ENCODE measurements around the gene MYT1. TPM values are rescaled to one million over a fixed set of nuclear protein-coding genes. Genes with fewer than 3 reads are reported as not detected.

MYT1 gene
- total and polyA plus RNA-seq, 2 of the 8 experiments (the other 6 are each of a cell fraction or from before 2014, with no cell fraction given) = 0.63 to 2.0 TPM

- ChIA-PET CTCF (ENCODE audit: partially characterized antibody) (interaction anchor here (0.6 to 10.1 kb wide), 41 partner anchors 9 to 1315 kb away, joined by 3 to 144 read pairs (median 4); partner anchors contain the start of genes C20orf204, LKAAEAR1, NPBWR2 and OGFR), POLR2A (ENCODE audit: partially characterized antibody) (interaction anchor here (1.2 to 1.3 kb wide), 2 partner anchors 36 to 76 kb away, joined by 3 read pairs; partner anchors contain the start of gene LKAAEAR1)
- H2BK20ac ChIP-seq (ENCODE audit: low read length) = no peak overlapping the region
- no peak overlapping the region for H3K4me2 ChIP-seq (ENCODE audit: insufficient read depth in 1 of 2, low read depth in 2 of 2, low read length in 2 of 2)
- no peak overlapping the region for H4K91ac ChIP-seq (replicated peaks; ENCODE audit: insufficient read length, low read length)
- no peaks in the 10 kb centered on the region for H3K79me1 ChIP-seq (ENCODE audit: low read depth, low read length)
- H3K27me3 ChIP-seq (replicated peaks in 1 of 4; ENCODE audit: control insufficient read depth in 3 of 4, extremely low read depth in 1 of 4, insufficient read depth in 3 of 4, low read length in 3 of 4) = no peaks in the 10 kb centered on the region; a peak in 2 of 7 replicates
- no peak overlapping the region for H2BK120ac ChIP-seq (replicated peaks; ENCODE audit: low read depth, low read length)
- no peak overlapping the region for H3K14ac ChIP-seq (ENCODE audit: insufficient read length)
- H4K5ac ChIP-seq (ENCODE audit: insufficient read length, low read depth, low read length) = no peak overlapping the region
- peak in 1 of 2 experiments; percentile 49 for DNase-seq (ENCODE audit: low read depth in 1 of 2, low spot score in 2 of 2)
- no peak overlapping the region for H3K4me3 ChIP-seq (ENCODE audit: extremely low read depth in 1 of 4, insufficient read depth in 2 of 4, low read depth in 3 of 4, low read length in 4 of 4)
- no peaks in the 10 kb centered on the region for H3K9me3 ChIP-seq (ENCODE audit: insufficient read depth in 2 of 2, low read depth in 1 of 2, low read length in 1 of 2)
- H2AK5ac ChIP-seq (ENCODE audit: low read depth, low read length) = no peak overlapping the region
- H3K9ac ChIP-seq (replicated peaks in 1 of 4; ENCODE audit: extremely low read depth in 1 of 4, low read depth in 3 of 4, low read length in 3 of 4) = no peak overlapping the region
- no peak for FAIRE-seq
- H3K56ac ChIP-seq (replicated peaks; ENCODE audit: insufficient read length, low read depth, low read length) = no peak overlapping the region
- H3K4ac ChIP-seq (replicated peaks; ENCODE audit: insufficient read length, low read depth, low read length) = no peak overlapping the region
- no peak overlapping the region for H2BK5ac ChIP-seq (ENCODE audit: low read depth, low read length)
- H3K36me3 ChIP-seq (ENCODE audit: control insufficient read depth in 2 of 4, insufficient read depth in 4 of 4, low read length in 3 of 4) = no peaks in the 10 kb centered on the region
- H3K4me1 ChIP-seq (replicated peaks in 1 of 4; ENCODE audit: control insufficient read depth in 3 of 4, insufficient read depth in 4 of 4, low read length in 3 of 4) = no peaks in the 10 kb centered on the region; a peak in 2 of 7 replicates
- H2AFZ ChIP-seq (ENCODE audit: low read length) = no peak overlapping the region
- no peaks in the 10 kb centered on the region for H4K20me1 ChIP-seq (replicated peaks in 1 of 2; ENCODE audit: control insufficient read depth in 1 of 2, insufficient read depth in 2 of 2, low read length in 2 of 2)
- H3K18ac ChIP-seq (ENCODE audit: extremely low read depth, low read length) = peak overlapping the region; percentile 13; the same call in 1 of the 2 replicates
- peak overlapping the region; percentile 79 for H4K8ac ChIP-seq (ENCODE audit: extremely low read depth, insufficient read depth, low read length)
- peak overlapping the region; percentile 97 for H2BK15ac ChIP-seq (ENCODE audit: low read length)
- WGBS, 2 experiments (ENCODE audit: extremely low coverage in 1 of 2, insufficient coverage in 1 of 2, insufficient read length in 1 of 2, insufficient replicate concordance in 2 of 2, low coverage in 1 of 2, low lambda C conversion rate in 2 of 2, missing lambda C conversion rate in 1 of 2) = 79% methylated on average over 12 of the region's 14 CpGs; no CpG with 5 or more reads in 1 of the 2 experiments
- no peak for TF ChIP-seq ATF3 (IDR thresholded peaks at IDR 0.05; ENCODE audit: insufficient read depth, low read depth, low read length)
- TF ChIP-seq KDM1A (IDR thresholded peaks at IDR 0.05; ENCODE audit: borderline replicate concordance, low read length) = peak; percentile 78; the same call in 1 of the 2 replicates
- no peak for TF ChIP-seq EGR1 (IDR thresholded peaks at IDR 0.05; ENCODE audit: borderline replicate concordance, low read depth, low read length)
- H3K27ac ChIP-seq (ENCODE audit: low read depth, low read length) = no peak overlapping the region
- H3K79me2 ChIP-seq (ENCODE audit: control insufficient read depth in 1 of 2, insufficient read depth in 2 of 2, low read length in 2 of 2) = no peaks in the 10 kb centered on the region
- H2BK12ac ChIP-seq (ENCODE audit: low read depth, low read length) = peak overlapping the region; percentile 62; the same call in 1 of the 2 replicates
- H3K23me2 ChIP-seq (ENCODE audit: low read depth, low read length) = no peaks in the 10 kb centered on the region
- H3K23ac ChIP-seq (ENCODE audit: insufficient read length) = no peak overlapping the region
These were observed 44.4 kb upstream of the MYT1 start for GRCh38 chr20:64119681-64120341.

Data from H1 (cell line).